Measurements from ENCODE around the gene ZNF219.
A peak's percentile ranks its signal among the peaks of the same experiment; 100 is the strongest.

ZNF219 gene

GRCh38 chr14:21084998-21085853, 13.2 kb downstream of the ZNF219 start:
- DNase-seq: no peak

DNA sequence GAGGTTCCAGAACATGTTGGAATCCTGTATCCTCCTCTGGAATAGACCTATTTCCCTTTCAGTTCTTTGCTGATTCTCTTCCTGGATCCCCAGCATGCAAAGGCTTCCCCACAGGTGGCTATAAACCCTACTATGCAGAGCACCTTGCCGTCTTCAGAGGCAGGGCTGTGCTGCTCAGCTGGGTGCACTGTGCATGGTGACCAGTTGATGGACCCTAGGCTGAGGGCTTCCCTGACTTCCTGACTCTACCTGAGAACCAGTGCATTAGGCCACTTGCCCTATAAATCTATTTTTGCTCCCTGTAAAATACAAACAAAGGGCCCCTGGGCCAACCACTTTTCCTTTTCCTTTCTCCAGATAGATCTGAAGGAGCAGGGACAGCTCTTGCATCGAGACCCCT, 14.1 kb downstream of the ZNF219 start:
- no peak for DNase-seq

DNA sequence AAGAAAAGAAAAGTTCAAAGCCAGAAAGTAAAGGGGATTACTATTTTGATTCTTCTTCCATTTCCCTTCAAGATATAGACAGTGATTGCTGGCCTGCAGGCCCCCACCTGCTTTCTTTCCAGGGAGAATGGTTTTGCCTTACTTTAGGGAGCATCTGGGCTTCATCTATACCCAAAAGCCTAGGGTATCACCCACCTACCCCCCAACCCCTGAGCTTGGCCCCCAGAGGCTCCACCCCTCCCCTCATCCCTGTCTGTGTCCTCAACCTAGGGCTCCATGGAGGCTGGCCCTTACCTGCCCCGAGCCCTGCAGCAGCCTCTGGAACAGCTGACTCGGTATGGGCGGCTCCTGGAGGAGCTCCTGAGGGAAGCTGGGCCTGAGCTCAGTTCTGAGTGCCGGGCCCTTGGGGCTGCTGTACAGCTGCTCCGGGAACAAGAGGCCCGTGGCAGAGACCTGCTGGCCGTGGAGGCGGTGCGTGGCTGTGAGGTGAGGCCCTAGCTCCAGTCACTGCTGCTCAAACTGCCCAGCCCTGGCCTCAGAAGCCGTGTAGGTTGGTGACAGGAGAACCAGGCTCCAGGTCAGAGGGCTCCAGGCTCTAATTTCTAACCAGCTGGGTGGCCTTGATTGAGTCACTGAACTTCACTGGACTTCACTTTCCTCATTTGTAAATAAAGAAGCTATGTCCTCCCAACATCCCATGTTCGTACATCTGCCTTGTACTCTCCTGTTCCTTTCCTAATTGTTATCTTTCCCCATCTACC, 14.7 kb downstream of the ZNF219 start:
- DNase-seq: no peak

DNA sequence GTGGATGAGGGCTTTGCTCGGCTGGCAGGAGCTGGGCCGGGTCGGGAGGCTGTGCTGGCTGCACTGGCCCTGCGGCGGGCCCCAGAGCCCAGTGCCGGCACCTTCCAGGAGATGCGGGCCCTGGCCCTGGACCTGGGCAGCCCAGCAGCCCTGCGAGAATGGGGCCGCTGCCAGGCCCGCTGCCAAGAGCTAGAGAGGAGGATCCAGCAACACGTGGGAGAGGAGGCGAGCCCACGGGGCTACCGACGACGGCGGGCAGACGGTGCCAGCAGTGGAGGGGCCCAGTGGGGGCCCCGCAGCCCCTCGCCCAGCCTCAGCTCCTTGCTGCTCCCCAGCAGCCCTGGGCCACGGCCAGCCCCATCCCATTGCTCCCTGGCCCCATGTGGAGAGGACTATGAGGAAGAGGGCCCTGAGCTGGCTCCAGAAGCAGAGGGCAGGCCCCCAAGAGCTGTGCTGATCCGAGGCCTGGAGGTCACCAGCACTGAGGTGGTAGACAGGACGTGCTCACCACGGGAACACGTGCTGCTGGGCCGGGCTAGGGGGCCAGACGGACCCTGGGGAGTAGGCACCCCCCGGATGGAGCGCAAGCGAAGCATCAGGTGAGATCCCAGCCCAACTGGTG, 16.8 kb downstream of the ZNF219 start:
- no peak for DNase-seq

GRCh38 chr14:21078726-21079125, 19.7 kb downstream of the ZNF219 start:
- no peak for DNase-seq

- no peak for DNase-seq
Measured at GRCh38 chr14:21078287-21078686, 20.2 kb downstream of the ZNF219 start.

DNA sequence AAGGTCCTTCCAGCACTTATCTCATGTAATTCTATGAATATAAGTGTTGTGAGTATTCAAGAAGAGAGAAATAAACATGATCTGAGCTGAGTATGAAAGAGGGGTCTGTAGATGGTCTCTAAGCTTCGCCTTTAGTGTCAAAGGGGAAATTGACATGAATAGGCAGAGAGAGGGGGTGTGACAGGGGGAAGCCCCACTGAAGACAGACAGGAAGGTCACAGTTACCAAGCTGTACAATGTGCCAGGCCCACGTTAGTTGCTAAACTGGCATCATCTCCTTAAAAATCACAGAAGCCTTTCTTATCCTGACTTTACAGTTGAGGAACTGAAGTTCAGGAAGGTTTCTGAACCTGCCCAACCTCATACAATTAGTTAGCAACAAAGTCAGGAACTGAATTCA, 20.8 kb downstream of the ZNF219 start:
- DNase-seq: no peak

DNA sequence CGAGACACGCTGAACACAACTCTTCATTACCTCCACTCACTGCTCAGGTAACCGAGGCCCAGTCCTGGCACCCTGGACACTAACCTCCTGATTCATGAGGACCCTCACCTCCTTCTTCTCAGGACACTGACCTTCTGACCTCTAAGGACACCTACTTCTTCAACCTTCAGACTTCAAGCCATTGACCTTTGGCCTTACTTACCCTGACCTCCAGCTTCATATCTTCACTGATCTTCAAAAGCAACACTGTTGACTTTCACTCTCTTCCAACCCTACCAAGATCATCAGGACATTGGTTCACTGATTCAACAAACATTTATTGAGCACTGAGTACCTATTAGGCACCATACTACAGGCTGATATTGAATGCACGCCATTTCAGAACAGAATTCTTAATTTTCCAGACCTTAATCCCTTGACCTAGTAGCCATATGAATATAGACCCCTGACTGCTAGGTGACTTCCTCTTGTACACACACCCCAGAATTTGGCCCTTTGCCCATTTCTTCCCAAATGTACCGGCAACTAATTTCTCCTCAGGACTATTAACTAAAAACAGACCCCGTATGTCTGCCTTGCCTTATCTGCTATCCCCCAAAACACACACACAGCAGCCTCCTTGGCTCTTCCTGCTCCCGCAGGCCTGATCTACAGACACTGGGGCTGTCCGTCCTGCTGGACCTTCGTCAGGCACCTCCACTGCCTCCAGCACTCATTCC, 22.6 kb downstream of the ZNF219 start:
- no peak for DNase-seq

GRCh38 chr14:21074398-21075272, 23.8 kb downstream of the ZNF219 start:
- no peak for DNase-seq

DNA sequence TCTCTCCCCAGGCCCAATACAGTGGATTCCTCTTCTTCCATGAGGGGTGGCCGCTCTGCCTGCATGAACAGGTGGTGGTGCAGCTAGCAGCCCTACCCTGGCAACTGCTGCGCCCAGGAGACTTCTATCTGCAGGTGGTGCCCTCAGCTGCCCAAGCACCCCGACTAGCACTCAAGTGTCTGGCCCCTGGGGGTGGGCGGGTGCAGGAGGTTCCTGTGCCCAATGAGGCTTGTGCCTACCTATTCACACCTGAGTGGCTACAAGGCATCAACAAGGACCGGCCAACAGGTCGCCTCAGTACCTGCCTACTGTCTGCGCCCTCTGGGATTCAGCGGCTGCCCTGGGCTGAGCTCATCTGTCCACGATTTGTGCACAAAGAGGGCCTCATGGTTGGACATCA, 24.5 kb downstream of the ZNF219 start:
- DNase-seq: no peak

DNA sequence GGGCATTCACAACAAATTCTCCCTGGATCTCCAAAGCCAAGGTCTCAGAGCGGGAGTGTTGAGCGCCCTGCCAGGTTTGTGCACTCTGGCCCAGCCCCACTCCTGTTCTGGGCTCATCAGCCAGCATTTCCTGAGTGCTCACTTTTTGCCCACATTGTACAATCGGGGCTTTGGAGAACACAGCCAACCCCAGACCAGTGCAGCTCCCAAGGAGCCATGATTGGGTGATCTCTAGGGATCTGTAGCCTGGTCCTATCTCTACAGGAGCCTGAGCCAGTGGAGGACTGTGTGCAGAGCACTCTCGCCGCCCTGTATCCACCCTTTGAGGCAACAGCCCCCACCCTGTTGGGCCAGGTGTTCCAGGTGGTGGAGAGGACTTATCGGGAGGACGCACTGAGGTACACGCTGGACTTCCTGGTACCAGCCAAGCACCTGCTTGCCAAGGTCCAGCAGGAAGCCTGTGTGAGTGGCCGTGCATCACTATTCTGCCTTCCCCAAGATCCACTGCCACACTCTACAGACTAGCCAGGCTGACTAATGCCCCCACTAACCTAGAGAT, 25.6 kb downstream of the ZNF219 start:
- DNase-seq: no peak

- no peak for DNase-seq
Measured at GRCh38 chr14:21072031-21072473, 26.4 kb downstream of the ZNF219 start.

- peak in 1 of 4 experiments; percentile 20 for DNase-seq
Measured at GRCh38 chr14:21071225-21072030, 27.0 kb downstream of the ZNF219 start.

DNA sequence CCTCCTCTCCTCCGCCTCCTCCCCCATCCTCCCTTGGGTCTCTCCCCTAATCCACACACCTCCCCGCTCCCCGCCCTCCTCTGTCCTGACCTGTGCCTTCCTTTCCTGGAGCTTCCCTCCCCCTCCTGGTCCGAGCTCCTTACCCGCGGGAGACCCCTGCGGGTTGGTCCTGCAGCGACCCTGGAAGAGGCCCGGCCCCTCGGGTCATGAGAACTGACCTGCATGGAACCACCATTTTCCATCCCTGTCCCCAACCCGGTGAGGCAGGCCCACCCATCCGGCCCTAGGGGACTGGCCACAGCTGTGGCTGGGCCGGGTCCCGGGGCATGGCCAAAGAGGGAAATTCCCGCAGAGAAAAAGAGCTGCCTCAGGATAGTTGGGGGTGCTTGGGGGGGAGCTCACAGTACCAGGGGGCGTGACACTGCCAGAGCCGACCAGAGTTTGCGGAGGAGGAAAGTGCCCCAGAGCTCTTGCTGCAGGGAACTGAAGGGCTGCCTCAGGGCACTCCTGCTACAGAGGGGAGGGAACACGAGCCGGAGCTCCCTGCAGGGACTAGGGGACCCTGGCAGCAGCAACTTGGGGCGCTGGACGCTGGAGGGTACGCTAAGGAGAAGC, 27.7 kb downstream of the ZNF219 start:
- no peak for DNase-seq

- no peak for DNase-seq
Measured at GRCh38 chr14:21070083-21070609, 28.3 kb downstream of the ZNF219 start, which contains the start of gene ARHGEF40. Gene ARHGEF40, plus strand, starts transcription at chr14:21070304. Its CDS starts 93 bp downstream, at chr14:21070397.

- no peak for DNase-seq
Measured at GRCh38 chr14:21069388-21070082, 28.9 kb downstream of the ZNF219 start.

- peak in 1 of 4 experiments; percentile 23 for DNase-seq
Measured at GRCh38 chr14:21068521-21069387, 29.7 kb downstream of the ZNF219 start.

- no peak for DNase-seq
Measured at GRCh38 chr14:21066882-21067502, 31.5 kb downstream of the ZNF219 start.

Measured in activated CD4-positive, CD25-positive, alpha-beta regulatory T cell (primary cell).